Measurements from ENCODE around the gene AGAP3. TPM values are rescaled to one million over a fixed set of nuclear protein-coding genes. Genes with fewer than 3 reads are reported as not detected.

The AGAP3 gene
- total RNA-seq, 1 donor from 2014 or later: 135 TPM

- Mint-ChIP-seq H3K27ac (ENCODE audit: unreplicated experiment) (no peak overlapping the region), H3K4me1 (ENCODE audit: unreplicated experiment) (peaks cover 48% of the 10 kb centered on the region), H3K4me3 (ENCODE audit: unreplicated experiment) (no peak overlapping the region)
These were observed 23.1 kb downstream of the AGAP3 start for GRCh38 chr7:151109094-151110048.

GRCh38 chr7:151110236-151110940 lies 24.1 kb downstream of the AGAP3 start:
- no peak for DNase-seq (ENCODE audit: extremely low spot score, unreplicated experiment)
- Mint-ChIP-seq H3K36me3 (ENCODE audit: unreplicated experiment) (no peaks in the 10 kb centered on the region), H3K4me1 (ENCODE audit: unreplicated experiment) (peaks cover 38% of the 10 kb centered on the region), H3K27me3 (ENCODE audit: unreplicated experiment) (no peaks in the 10 kb centered on the region), H3K4me3 (ENCODE audit: unreplicated experiment) (no peak overlapping the region), H3K27ac (ENCODE audit: unreplicated experiment) (no peak overlapping the region), H3K9me3 (ENCODE audit: unreplicated experiment) (no peaks in the 10 kb centered on the region)
- TF ChIP-seq, protein P1, sequence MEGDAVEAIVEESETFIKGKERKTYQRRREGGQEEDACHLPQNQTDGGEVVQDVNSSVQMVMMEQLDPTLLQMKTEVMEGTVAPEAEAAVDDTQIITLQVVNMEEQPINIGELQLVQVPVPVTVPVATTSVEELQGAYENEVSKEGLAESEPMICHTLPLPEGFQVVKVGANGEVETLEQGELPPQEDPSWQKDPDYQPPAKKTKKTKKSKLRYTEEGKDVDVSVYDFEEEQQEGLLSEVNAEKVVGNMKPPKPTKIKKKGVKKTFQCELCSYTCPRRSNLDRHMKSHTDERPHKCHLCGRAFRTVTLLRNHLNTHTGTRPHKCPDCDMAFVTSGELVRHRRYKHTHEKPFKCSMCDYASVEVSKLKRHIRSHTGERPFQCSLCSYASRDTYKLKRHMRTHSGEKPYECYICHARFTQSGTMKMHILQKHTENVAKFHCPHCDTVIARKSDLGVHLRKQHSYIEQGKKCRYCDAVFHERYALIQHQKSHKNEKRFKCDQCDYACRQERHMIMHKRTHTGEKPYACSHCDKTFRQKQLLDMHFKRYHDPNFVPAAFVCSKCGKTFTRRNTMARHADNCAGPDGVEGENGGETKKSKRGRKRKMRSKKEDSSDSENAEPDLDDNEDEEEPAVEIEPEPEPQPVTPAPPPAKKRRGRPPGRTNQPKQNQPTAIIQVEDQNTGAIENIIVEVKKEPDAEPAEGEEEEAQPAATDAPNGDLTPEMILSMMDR (IDR thresholded peaks at IDR 0.05): no peak

More at GRCh38 chr7:151109094-151110048, 23.1 kb downstream of the AGAP3 start:
- Mint-ChIP-seq H3K27me3 (ENCODE audit: unreplicated experiment) (no peaks in the 10 kb centered on the region), H3K36me3 (ENCODE audit: unreplicated experiment) (no peaks in the 10 kb centered on the region), H3K9me3 (ENCODE audit: unreplicated experiment) (no peaks in the 10 kb centered on the region)
- DNase-seq (ENCODE audit: extremely low spot score, unreplicated experiment): no peak
- TF ChIP-seq, protein P1 (IDR thresholded peaks at IDR 0.05): no peak

- H3K27me3 Mint-ChIP-seq (ENCODE audit: unreplicated experiment): no peaks in the 10 kb centered on the region
- H3K4me1 Mint-ChIP-seq (ENCODE audit: unreplicated experiment): peaks cover 36% of the 10 kb centered on the region
- no peaks in the 10 kb centered on the region for H3K36me3 Mint-ChIP-seq (ENCODE audit: unreplicated experiment)
- no peak overlapping the region for H3K4me3 Mint-ChIP-seq (ENCODE audit: unreplicated experiment)
- TF ChIP-seq, protein P1 (IDR thresholded peaks at IDR 0.05): peak; percentile 93
- DNase-seq (ENCODE audit: extremely low spot score, unreplicated experiment): peak; percentile 91
- no peaks in the 10 kb centered on the region for H3K9me3 Mint-ChIP-seq (ENCODE audit: unreplicated experiment)
- no peak overlapping the region for H3K27ac Mint-ChIP-seq (ENCODE audit: unreplicated experiment)
These were observed 24.8 kb downstream of the AGAP3 start for GRCh38 chr7:151110941-151111645.

DNA sequence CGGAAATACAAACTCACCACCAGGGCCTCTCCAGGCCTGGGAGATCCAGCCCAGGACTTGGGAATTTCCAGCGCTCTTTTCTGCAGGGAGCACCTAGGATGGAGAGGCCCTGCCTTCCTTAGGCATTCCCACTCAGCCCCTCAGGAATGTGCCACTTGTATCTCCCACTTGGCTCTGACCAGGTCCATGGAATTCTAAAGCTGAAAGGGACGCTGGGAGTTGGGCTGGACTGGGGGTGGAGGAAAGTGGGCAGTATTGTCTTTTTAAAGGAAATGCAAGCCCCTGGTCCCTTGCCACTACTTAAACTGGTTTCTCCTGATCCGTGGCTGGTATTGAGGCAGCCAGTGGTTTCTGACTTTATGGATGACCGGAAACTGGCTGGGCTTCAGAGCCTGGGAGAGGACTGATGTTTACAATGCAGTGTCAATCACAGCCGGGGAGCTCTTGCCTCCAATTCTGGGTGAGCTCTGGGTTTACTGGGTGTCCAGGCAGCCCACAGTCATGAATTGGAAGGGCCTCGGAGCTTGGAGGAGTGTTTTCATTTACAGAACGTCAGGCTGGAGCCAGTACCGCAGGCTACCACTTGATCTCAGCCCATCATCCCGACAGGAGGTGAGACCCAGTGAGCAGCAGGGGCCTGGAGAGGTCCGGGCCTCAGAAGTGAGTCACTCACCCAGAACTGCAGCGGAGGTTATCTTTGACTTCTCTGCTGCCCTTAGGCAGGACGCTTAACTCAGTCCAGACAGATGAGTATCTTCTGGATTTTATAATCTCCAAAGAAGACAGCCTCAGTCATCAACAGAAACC lies 27.3 kb downstream of the AGAP3 start:
- H3K4me3 Mint-ChIP-seq (ENCODE audit: unreplicated experiment): peak overlapping the region; percentile 65
- no peak for DNase-seq (ENCODE audit: extremely low spot score, unreplicated experiment)
- peaks cover under 1% of the 10 kb centered on the region for H3K36me3 Mint-ChIP-seq (ENCODE audit: unreplicated experiment)
- H3K27me3 Mint-ChIP-seq (ENCODE audit: unreplicated experiment): no peaks in the 10 kb centered on the region
- TF ChIP-seq, protein P1 (IDR thresholded peaks at IDR 0.05): no peak
- H3K9me3 Mint-ChIP-seq (ENCODE audit: unreplicated experiment): no peaks in the 10 kb centered on the region
- H3K4me1 Mint-ChIP-seq (ENCODE audit: unreplicated experiment): peaks cover 37% of the 10 kb centered on the region
- peak overlapping the region; percentile 92 for H3K27ac Mint-ChIP-seq (ENCODE audit: unreplicated experiment)
